ENCODE measurements around the gene CD58.

DNA sequence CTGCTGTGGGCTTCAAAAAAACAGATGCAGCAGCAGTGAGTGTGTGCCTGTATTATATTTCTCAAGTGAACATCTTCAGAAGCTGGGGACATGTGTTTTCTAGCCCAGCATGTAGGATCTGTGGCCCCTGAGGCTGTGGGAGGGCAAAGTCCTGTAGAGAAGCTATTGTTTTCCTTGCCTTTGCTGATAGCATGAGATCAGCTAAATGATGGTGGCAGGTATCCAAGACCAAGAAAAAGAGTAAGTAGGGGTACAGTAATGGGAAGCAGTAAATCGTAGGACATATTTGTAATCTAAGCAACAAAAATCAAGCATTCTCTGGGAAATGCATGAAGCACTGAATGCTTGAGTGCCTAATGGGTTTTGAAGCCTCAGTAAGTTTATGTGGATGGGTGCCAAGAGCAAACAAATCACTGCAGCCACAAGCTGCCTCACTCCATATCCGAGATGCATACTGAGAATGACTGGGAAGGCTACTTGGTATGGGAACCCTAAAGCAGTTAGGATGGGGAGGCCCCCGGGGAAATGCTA, 98.3 kb downstream of the CD58 start:
- TF ChIP-seq, protein P1, sequence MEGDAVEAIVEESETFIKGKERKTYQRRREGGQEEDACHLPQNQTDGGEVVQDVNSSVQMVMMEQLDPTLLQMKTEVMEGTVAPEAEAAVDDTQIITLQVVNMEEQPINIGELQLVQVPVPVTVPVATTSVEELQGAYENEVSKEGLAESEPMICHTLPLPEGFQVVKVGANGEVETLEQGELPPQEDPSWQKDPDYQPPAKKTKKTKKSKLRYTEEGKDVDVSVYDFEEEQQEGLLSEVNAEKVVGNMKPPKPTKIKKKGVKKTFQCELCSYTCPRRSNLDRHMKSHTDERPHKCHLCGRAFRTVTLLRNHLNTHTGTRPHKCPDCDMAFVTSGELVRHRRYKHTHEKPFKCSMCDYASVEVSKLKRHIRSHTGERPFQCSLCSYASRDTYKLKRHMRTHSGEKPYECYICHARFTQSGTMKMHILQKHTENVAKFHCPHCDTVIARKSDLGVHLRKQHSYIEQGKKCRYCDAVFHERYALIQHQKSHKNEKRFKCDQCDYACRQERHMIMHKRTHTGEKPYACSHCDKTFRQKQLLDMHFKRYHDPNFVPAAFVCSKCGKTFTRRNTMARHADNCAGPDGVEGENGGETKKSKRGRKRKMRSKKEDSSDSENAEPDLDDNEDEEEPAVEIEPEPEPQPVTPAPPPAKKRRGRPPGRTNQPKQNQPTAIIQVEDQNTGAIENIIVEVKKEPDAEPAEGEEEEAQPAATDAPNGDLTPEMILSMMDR (IDR thresholded peaks at IDR 0.05): no peak
- no peak for TF ChIP-seq POLR2A (IDR thresholded peaks at IDR 0.05)
